Stimulated activated CD8-positive, alpha-beta memory T cell treated with anti-CD3 and anti-CD28 coated beads, Interleukin-15, amount 100 ng/mL, for 1 hour (primary cell): Measurements from ENCODE around the gene CCDC170.

Experiments used
- DNase-seq: peaks from one replicate; pipeline ENCODE4 v3.0.0-alpha.2; 2020; ENCODE audit warnings: low read depth

CCDC170 gene

GRCh38 chr6:151658091-151658490 lies 164.3 kb downstream of the CCDC170 start:
- no peak for DNase-seq

- no peak for DNase-seq
Observed at GRCh38 chr6:151659212-151659611, 165.4 kb downstream of the CCDC170 start.

- no peak for DNase-seq
Observed at GRCh38 chr6:151661509-151661908, 167.7 kb downstream of the CCDC170 start.

- DNase-seq = no peak
Observed at GRCh38 chr6:151661928-151662327, 168.1 kb downstream of the CCDC170 start.

GRCh38 chr6:151663559-151663958 lies 169.7 kb downstream of the CCDC170 start:
- no peak for DNase-seq

GRCh38 chr6:151664390-151664789 lies 170.6 kb downstream of the CCDC170 start:
- no peak for DNase-seq

- no peak for DNase-seq
Observed at GRCh38 chr6:151665329-151665728, 171.5 kb downstream of the CCDC170 start.

- no peak for DNase-seq
Observed at GRCh38 chr6:151666526-151666925, 172.7 kb downstream of the CCDC170 start.

GRCh38 chr6:151669208-151669560 lies 175.4 kb downstream of the CCDC170 start:
- DNase-seq = no peak

- DNase-seq = no peak
Observed at GRCh38 chr6:151670116-151670515, 176.3 kb downstream of the CCDC170 start.
